ENCODE measurements around the gene FUT2.
"Not testable (repeated sequence)": the region's sequence is repeated elsewhere in the genome, so short reads cannot be mapped to it uniquely, and the experiment has no call there.

Gene FUT2

DNA sequence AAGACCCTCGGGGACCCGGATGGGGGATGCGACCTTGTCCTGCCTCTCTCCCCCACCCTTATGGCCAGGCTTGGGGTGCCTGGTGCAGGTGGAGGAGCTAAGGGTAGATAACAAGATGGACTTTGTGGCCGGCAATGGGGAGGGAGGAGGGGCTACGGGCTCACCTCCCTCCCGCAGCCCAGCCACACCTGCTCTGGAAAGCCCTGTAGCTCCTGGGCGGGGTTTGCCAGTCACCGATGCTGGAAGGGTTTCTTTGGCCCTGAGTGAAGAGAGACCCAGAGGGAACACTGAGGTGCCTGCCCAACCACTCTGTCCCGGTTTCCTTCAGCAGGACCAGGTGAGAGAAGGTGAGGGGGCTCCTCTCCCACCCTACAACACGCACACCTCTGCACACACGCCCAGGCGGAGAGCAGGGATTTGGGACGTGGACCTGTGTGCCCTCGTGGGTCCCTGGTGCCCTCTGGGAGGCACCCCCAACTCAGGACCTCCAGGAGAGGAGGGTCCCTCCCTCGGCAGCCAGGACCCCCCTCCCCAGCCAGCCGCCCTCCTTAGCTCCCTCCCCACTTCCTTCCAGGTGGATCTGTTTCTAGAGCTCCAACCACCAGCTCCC, at the start of gene FUT2:
FUT2 (plus strand) TSS at position 229 of the 610 bp plus-strand sequence. CDS start 6,986 bp downstream, outside the sequence.
- H3K27me3 ChIP-seq (ENCODE audit: control insufficient read depth in 1 of 2, insufficient read depth in 2 of 2, low read length in 2 of 2) = peaks cover 0 to 9% of the 10 kb centered on the region in 2 donors
- no peak within 1 kb of the TSS for H3K4me3 ChIP-seq (ENCODE audit: low read depth in 1 of 2, low read length in 2 of 2)
- H3K27ac ChIP-seq (ENCODE audit: low read depth, low read length) = no peak within 1 kb of the TSS
- H3K9ac ChIP-seq (ENCODE audit: low read length) = no peak within 1 kb of the TSS
- no peaks in the 10 kb centered on the region for H3K4me1 ChIP-seq (ENCODE audit: insufficient read depth, low read length)
- no peaks in the 10 kb centered on the region for H3K36me3 ChIP-seq (ENCODE audit: insufficient read depth, low read length)
- H3K9me3 ChIP-seq (ENCODE audit: low read length) = no peaks in the 10 kb centered on the region

DNA sequence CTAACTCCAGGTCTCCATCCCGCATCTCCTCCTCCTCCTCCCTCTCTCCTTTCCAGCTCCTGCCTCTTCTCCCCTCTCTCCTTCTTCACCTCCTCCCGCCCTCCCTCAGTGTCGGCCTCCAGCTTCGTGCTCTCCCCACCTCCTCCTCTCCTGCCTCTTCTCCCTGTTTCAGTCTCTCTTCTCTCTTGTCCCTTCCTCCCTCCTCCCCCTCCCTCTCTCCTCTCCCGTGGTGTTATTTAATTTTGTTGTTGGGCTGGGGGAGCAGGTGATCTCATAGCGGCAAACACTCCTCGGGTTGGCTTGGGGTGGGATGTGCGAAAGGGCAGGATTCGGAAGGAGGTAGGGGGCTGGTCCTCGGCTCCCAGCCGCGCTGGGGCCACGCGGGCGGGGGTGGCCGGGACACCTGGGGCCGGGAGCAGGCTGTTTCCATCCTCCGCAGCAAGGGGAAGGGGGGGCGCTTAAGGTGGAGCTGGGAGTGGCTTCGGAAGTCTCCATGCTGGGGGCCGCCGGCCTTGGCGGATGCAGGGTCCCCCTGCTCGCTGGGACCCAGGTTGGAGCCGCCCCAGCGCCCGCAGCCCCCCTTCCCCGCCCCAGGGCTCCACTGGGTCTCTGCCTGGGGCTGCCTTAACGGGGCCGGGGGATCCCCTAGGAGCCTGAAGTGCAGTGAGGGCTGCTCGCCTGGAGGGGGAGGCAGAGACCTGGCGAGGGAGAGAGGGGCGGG, 49.6 kb upstream of the FUT2 start, which contains the start of gene CA11:
CA11 (minus strand) TSS at position 187 of the 721 bp plus-strand sequence. CDS start 555 bp downstream, outside the sequence.
- Histone ChIP-seq H3K36me3 (ENCODE audit: insufficient read depth, low read length) (no peaks in the 10 kb centered on the region), H3K27ac (ENCODE audit: low read depth, low read length) (peak within 1 kb of the TSS; percentile 89), H3K9ac (ENCODE audit: low read length) (peak within 1 kb of the TSS; percentile 82), H3K9me3 (ENCODE audit: low read length) (no peaks in the 10 kb centered on the region), H3K4me3 (ENCODE audit: low read depth in 1 of 2, low read length in 2 of 2) (peak within 1 kb of the TSS; percentile 66 to 86), H3K27me3 (ENCODE audit: control insufficient read depth in 1 of 2, insufficient read depth in 2 of 2, low read length in 2 of 2) (no peaks in the 10 kb centered on the region), H3K4me1 (ENCODE audit: insufficient read depth, low read length) (peaks cover 21% of the 10 kb centered on the region)

DNA sequence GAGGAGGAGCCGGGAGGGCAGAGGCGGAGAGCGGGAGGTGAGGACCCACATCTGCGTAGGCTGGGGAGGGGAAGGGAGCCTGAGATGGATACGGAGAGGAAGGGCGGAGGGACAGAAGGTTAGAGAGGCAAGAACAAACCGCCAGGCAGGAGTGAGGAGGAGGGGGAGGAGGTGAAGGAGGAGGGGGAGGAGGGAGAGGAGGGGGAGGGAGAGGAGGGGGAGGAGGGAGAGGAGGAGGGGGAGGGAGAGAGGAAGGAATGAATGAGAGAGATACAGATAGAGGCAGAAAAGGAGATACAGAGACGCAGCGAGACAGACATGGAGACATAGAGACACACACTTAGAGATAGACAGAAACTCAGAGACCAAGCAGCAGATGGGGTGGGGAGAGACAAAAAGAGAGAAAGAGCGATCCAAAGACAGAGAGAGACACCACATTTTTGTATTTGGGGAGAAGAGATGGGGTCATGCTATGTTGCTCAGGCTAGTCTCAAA, 49.0 kb upstream of the FUT2 start:
- no peak overlapping the region for H3K27ac ChIP-seq (ENCODE audit: low read depth, low read length)
- peak overlapping the region in 1 of 2 donors; percentile 86 for H3K4me3 ChIP-seq (ENCODE audit: low read depth in 1 of 2, low read length in 2 of 2)
- no peak overlapping the region for H3K9ac ChIP-seq (ENCODE audit: low read length)

GRCh38 chr19:48648134-48648533, 47.6 kb upstream of the FUT2 start:
- H3K36me3 ChIP-seq (ENCODE audit: insufficient read depth, low read length) = no peaks in the 10 kb centered on the region
- H3K9me3 ChIP-seq (ENCODE audit: low read length) = no peaks in the 10 kb centered on the region
- no peak overlapping the region for H3K4me3 ChIP-seq (ENCODE audit: low read depth in 1 of 2, low read length in 2 of 2)
- no peaks in the 10 kb centered on the region for H3K27me3 ChIP-seq (ENCODE audit: control insufficient read depth in 1 of 2, insufficient read depth in 2 of 2, low read length in 2 of 2)
- no peak overlapping the region for H3K27ac ChIP-seq (ENCODE audit: low read depth, low read length)
- no peak overlapping the region for H3K9ac ChIP-seq (ENCODE audit: low read length)
- peaks cover 21% of the 10 kb centered on the region for H3K4me1 ChIP-seq (ENCODE audit: insufficient read depth, low read length)

More for the DNA sequence above, 49.0 kb upstream of the FUT2 start:
- H3K27me3 ChIP-seq (ENCODE audit: control insufficient read depth in 1 of 2, insufficient read depth in 2 of 2, low read length in 2 of 2) = no peaks in the 10 kb centered on the region
- H3K4me1 ChIP-seq (ENCODE audit: insufficient read depth, low read length) = peaks cover 21% of the 10 kb centered on the region
- H3K36me3 ChIP-seq (ENCODE audit: insufficient read depth, low read length) = no peaks in the 10 kb centered on the region
- H3K9me3 ChIP-seq (ENCODE audit: low read length) = no peaks in the 10 kb centered on the region

DNA sequence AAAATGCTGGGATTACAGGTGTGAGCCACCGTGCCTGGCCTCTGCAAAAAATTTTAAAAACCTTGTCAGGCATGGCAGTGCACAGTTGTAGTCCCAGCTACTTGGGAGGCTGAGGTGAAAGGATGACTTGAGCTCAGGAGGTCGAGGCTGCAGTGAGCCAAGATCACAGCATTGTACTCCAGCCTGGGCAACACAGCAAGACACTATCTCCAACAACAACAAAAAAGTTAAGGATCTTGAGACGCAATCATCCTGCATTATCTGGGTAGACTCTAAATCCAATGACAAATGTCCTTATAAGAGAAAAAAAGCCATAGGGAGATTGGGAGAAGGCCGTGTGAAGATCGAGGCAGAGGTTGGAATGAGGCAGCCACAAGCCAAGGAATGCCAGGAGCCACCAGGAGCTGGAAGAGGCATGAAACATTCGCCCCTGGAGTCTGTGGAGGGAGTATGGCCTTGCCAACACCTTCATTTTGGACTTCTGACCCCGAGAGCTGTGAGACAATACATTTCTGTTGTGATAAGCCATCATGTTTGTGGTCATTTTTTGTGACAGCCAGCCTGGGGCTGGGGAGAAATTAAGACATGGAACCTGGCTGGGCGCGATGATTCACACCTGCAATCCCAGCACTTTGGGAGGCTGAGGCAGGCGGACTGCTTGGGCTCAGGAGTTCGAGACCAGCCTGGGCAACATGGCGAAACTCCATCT, 44.6 kb upstream of the FUT2 start:
- peaks cover 0 to 4% of the 10 kb centered on the region in 2 donors for H3K27me3 ChIP-seq (ENCODE audit: control insufficient read depth in 1 of 2, insufficient read depth in 2 of 2, low read length in 2 of 2)
- H3K4me3 ChIP-seq (ENCODE audit: low read depth in 1 of 2, low read length in 2 of 2) = no peak overlapping the region
- no peaks in the 10 kb centered on the region for H3K36me3 ChIP-seq (ENCODE audit: insufficient read depth, low read length)
- H3K9ac ChIP-seq (ENCODE audit: low read length) = no peak overlapping the region
- no peaks in the 10 kb centered on the region for H3K9me3 ChIP-seq (ENCODE audit: low read length)
- no peak overlapping the region for H3K27ac ChIP-seq (ENCODE audit: low read depth, low read length)
- H3K4me1 ChIP-seq (ENCODE audit: insufficient read depth, low read length) = peaks cover under 1% of the 10 kb centered on the region

DNA sequence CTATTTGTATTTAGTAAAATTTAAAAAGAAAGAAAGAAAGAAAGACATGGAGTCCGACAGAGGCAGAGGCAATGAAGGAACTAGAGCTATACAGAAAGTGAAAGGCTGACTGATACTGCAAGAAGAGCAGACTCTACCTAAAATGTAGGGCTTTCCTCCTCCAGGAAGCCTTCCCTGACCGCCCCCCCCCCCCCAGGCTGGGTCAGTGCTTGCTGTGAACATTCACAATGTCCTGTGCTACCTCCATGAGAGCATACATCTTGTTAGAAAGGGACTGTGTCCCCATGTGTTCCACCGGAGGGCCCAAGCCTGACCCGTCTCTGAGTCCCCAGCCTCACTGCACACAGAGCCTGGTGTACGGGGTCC, 44.1 kb upstream of the FUT2 start:
- no peaks in the 10 kb centered on the region for H3K9me3 ChIP-seq (ENCODE audit: low read length)
- H3K36me3 ChIP-seq (ENCODE audit: insufficient read depth, low read length) = no peaks in the 10 kb centered on the region
- no peaks in the 10 kb centered on the region for H3K4me1 ChIP-seq (ENCODE audit: insufficient read depth, low read length)
- H3K4me3 ChIP-seq (ENCODE audit: low read depth in 1 of 2, low read length in 2 of 2) = no peak overlapping the region
- H3K27ac ChIP-seq (ENCODE audit: low read depth, low read length) = no peak overlapping the region
- H3K27me3 ChIP-seq (ENCODE audit: control insufficient read depth in 1 of 2, insufficient read depth in 2 of 2, low read length in 2 of 2) = peaks cover 0 to 4% of the 10 kb centered on the region in 2 donors
- H3K9ac ChIP-seq (ENCODE audit: low read length) = no peak overlapping the region

DNA sequence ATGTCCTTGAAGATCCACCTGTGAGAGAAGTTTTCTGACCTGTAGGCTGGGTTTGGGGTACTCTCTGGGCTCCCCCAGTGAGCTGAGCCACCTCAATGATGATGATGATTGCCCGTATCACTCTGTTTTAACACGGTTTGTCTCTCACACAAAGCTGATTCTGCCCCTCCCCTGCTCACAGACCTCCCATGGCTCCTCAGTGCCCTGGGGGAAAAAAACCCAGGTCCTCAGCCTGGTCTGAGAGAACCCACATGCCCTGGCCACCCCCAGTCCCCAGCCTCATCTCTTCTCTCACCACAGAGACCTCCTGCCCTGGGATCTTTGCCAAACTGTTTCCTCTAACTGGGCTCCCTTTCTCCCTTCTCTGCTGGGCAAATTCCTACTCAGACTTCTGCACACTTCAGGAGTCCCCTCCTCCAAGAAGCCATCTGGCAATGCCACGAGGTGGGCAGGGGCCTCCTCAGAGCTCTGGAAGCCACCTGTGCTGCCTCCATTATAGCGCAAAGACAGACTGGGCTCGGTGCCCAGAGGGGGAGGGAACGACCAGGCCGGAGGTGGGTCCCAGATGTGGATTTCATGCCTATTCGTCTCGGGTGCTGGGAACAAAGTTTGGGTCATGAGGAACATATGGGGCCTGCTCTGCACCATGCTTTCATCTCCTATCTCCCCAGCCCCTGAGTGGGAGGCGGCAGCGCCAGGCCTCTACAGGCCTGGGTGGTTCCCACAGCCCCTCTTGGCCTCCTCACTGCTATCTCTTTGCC, 41.3 kb upstream of the FUT2 start:
- Histone ChIP-seq H3K9ac (ENCODE audit: low read length) (no peak overlapping the region), H3K4me3 (ENCODE audit: low read depth in 1 of 2, low read length in 2 of 2) (no peak overlapping the region), H3K27ac (ENCODE audit: low read depth, low read length) (no peak overlapping the region)

DNA sequence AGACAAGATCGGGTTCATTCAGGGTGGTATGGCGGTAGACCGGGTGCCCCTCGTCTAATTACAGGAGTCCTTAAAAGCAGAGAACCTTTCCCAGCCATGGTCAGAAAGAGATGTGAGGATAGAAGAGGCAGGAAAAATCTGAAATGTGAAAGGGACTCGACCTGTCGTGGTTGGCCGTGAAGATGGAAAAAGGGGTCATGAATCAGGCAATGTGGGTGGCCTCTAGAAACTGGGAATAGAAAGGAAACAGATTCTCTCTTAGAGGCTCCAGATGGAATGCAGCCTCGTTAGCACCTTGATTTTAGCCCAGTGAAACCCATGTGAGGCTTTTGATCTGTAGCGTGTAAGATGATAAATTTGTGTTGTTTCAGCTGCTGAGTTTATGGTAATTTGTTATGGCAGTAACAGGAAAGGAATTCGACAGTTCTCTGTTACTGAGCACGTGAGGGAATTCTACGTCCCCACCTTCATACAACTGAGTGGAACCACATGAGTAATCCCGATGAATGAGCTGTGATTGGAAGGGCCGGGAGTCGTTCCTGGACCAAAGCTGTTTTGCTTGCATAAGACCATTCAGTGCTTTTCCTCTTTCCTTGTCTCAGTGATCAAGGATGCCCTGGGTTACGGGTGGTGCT, 38.8 kb upstream of the FUT2 start:
- Histone ChIP-seq H3K4me3 (ENCODE audit: low read depth in 1 of 2, low read length in 2 of 2) (no peak overlapping the region), H3K4me1 (ENCODE audit: insufficient read depth, low read length) (no peaks in the 10 kb centered on the region), H3K36me3 (ENCODE audit: insufficient read depth, low read length) (no peaks in the 10 kb centered on the region), H3K27me3 (ENCODE audit: control insufficient read depth in 1 of 2, insufficient read depth in 2 of 2, low read length in 2 of 2) (peaks cover 0 to 4% of the 10 kb centered on the region in 2 donors), H3K27ac (ENCODE audit: low read depth, low read length) (no peak overlapping the region), H3K9me3 (ENCODE audit: low read length) (no peaks in the 10 kb centered on the region), H3K9ac (ENCODE audit: low read length) (no peak overlapping the region)

More for the DNA sequence above, 41.3 kb upstream of the FUT2 start:
- H3K27me3 ChIP-seq (ENCODE audit: control insufficient read depth in 1 of 2, insufficient read depth in 2 of 2, low read length in 2 of 2) = peaks cover 0 to 4% of the 10 kb centered on the region in 2 donors
- no peaks in the 10 kb centered on the region for H3K36me3 ChIP-seq (ENCODE audit: insufficient read depth, low read length)
- H3K9me3 ChIP-seq (ENCODE audit: low read length) = no peaks in the 10 kb centered on the region
- no peaks in the 10 kb centered on the region for H3K4me1 ChIP-seq (ENCODE audit: insufficient read depth, low read length)

- not testable (repeated sequence) for H3K9ac ChIP-seq (ENCODE audit: low read length); H3K9me3 ChIP-seq (ENCODE audit: low read length); H3K27me3 ChIP-seq (ENCODE audit: control insufficient read depth in 1 of 2, insufficient read depth in 2 of 2, low read length in 2 of 2); H3K36me3 ChIP-seq (ENCODE audit: insufficient read depth, low read length); H3K27ac ChIP-seq (ENCODE audit: low read depth, low read length); H3K4me1 ChIP-seq (ENCODE audit: insufficient read depth, low read length); H3K4me3 ChIP-seq (ENCODE audit: low read depth in 1 of 2, low read length in 2 of 2)
Measured at GRCh38 chr19:48657828-48658227, 37.9 kb upstream of the FUT2 start.

DNA sequence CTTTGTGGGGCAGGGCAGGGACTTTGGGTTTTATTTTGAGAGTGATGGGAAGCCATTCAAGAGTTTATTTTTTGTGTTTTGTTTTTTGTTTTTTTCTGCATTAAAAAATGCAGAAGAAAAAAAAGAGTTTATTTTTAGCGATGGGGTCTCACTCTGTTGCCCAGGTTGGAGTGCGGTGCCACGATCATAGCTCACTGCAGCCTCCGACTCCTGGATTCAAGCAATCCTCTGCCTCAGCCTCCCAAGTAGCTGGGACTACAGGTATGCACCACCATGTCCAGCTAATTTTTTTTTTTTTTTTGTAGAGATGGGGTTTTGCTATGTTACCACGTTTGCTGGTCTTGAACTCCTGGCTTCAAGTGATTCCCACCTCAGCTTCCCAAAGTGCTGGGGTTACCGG, 37.3 kb upstream of the FUT2 start:
- Histone ChIP-seq H3K4me3 (ENCODE audit: low read depth in 1 of 2, low read length in 2 of 2) (no peak overlapping the region), H3K4me1 (ENCODE audit: insufficient read depth, low read length) (no peaks in the 10 kb centered on the region), H3K9ac (ENCODE audit: low read length) (no peak overlapping the region), H3K36me3 (ENCODE audit: insufficient read depth, low read length) (no peaks in the 10 kb centered on the region), H3K27ac (ENCODE audit: low read depth, low read length) (no peak overlapping the region), H3K9me3 (ENCODE audit: low read length) (no peaks in the 10 kb centered on the region), H3K27me3 (ENCODE audit: control insufficient read depth in 1 of 2, insufficient read depth in 2 of 2, low read length in 2 of 2) (peaks cover 0 to 4% of the 10 kb centered on the region in 2 donors)

Data from muscle layer of colon (tissue), 2 donors.